Fibroblast of skin of right biceps (primary cell): ENCODE measurements around the gene GJA5.
"Not testable (repeated sequence)": the region's sequence is repeated elsewhere in the genome, so short reads cannot be mapped to it uniquely, and the experiment has no call there.

Experiments used
- DNase-seq: peaks from one replicate; pipeline ENCODE4 v3.0.0-alpha.2; 2013

The GJA5 gene

GRCh38 chr1:147762233-147763024, 2.0 kb upstream of the GJA5 start:
- DNase-seq: no peak

- no peak for DNase-seq
Measured at GRCh38 chr1:147758379-147759100, 1.9 kb downstream of the GJA5 start.

- no peak for DNase-seq
Measured at GRCh38 chr1:147757015-147757990, 3.1 kb downstream of the GJA5 start.

GRCh38 chr1:147756341-147756740, 4.1 kb downstream of the GJA5 start:
- no peak for DNase-seq

- DNase-seq: no peak
Measured at GRCh38 chr1:147754661-147755060, 5.7 kb downstream of the GJA5 start.

GRCh38 chr1:147753081-147753480, 7.3 kb downstream of the GJA5 start:
- no peak for DNase-seq

- no peak for DNase-seq
Measured at GRCh38 chr1:147752511-147752910, 7.9 kb downstream of the GJA5 start.

- DNase-seq: no peak
Measured at GRCh38 chr1:147751346-147751745, 9.1 kb downstream of the GJA5 start.

- no peak for DNase-seq
Measured at GRCh38 chr1:147750618-147751217, 9.7 kb downstream of the GJA5 start.

- DNase-seq: no peak
Measured at GRCh38 chr1:147749792-147750191, 10.6 kb downstream of the GJA5 start.

- peak; percentile 1 for DNase-seq
Measured at GRCh38 chr1:147748676-147749350, 11.6 kb downstream of the GJA5 start.

- DNase-seq: no peak
Measured at GRCh38 chr1:147747966-147748365, 12.4 kb downstream of the GJA5 start.

- no peak for DNase-seq
Measured at GRCh38 chr1:147745271-147745670, 15.1 kb downstream of the GJA5 start.

- DNase-seq: no peak
Measured at GRCh38 chr1:147741065-147741464, 19.3 kb downstream of the GJA5 start.

- DNase-seq: no peak
Measured at GRCh38 chr1:147740391-147740790, 20.0 kb downstream of the GJA5 start.

GRCh38 chr1:147738739-147739476, 21.5 kb downstream of the GJA5 start:
- no peak for DNase-seq

- no peak for DNase-seq
Measured at GRCh38 chr1:147738129-147738528, 22.3 kb downstream of the GJA5 start.

- no peak for DNase-seq
Measured at GRCh38 chr1:147736883-147737282, 23.5 kb downstream of the GJA5 start.

- no peak for DNase-seq
Measured at GRCh38 chr1:147735423-147735822, 25.0 kb downstream of the GJA5 start.

- not testable (repeated sequence) for DNase-seq
Measured at GRCh38 chr1:147734291-147734841, 26.0 kb downstream of the GJA5 start.

- no peak for DNase-seq
Measured at GRCh38 chr1:147729315-147729714, 31.1 kb downstream of the GJA5 start.
